ENCODE results near the gene OMP. TPM values are rescaled to one million over a fixed set of nuclear protein-coding genes. Genes with fewer than 3 reads are reported as not detected.
A peak's percentile ranks its signal among the peaks of the same experiment; 100 is the strongest.

Gene OMP
- total and polyA plus RNA-seq, 2 of the 4 experiments (the other 2 are of a cell fraction), result 0.27 TPM; not detected in 1

DNA sequence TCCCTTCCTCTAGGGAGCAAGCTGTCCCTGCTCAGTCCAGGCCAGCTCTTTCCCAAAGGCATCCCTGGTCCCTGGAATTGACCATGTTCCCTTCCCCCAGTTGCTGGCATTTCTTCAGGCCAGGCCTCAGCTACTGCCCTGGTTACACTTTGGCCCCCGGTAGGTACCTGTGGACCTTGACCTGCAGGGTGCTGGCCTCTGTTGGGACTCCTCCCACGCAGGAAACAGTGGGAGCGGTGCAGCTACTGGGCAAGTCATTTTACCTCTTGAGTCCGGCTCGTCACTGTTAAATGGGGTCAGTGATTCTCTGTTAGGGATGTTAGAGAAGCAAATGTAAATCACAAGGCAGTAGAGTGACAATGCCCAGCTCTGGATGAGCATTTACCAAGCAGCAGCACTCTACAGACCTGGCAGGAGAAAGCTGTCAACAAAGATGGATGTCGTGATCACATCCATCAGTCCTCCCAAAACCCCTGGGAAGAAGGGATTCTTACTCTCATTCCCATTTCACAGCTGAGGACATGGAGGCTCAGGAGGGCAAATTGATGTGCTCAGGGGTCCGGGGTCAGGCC, 42.3 kb downstream of the OMP start:
- Histone ChIP-seq H2AK9ac (replicated peaks; ENCODE audit: low read depth, low read length, poor library complexity) (peak overlapping the region; percentile 19), H3K27ac (ENCODE audit: insufficient read depth, low read length) (no peak overlapping the region), H4K8ac (ENCODE audit: low read depth in 2 of 2, low read length in 2 of 2) (no peak overlapping the region), H4K91ac (ENCODE audit: insufficient read depth, low read depth, low read length) (no peak overlapping the region), H4K5ac (ENCODE audit: low read depth, low read length) (no peak overlapping the region), H3K4ac (ENCODE audit: low read depth, low read length) (no peak overlapping the region), H2BK120ac (ENCODE audit: low read depth, low read length) (no peak overlapping the region), H3K4me2 (ENCODE audit: low read depth, low read length) (no peak overlapping the region), H3K9me1 (ENCODE audit: insufficient read depth, low read length) (no peaks in the 10 kb centered on the region; the same call in 1 of the 2 replicates), H4K20me1 (ENCODE audit: insufficient read depth, low read length) (no peaks in the 10 kb centered on the region), H3K4me3 (ENCODE audit: insufficient read depth, low read depth, low read length) (no peak overlapping the region), H3K9ac (ENCODE audit: low read depth, low read length) (no peak overlapping the region), H2BK5ac (ENCODE audit: low read depth, low read length, poor library complexity, severe bottlenecking) (no peak overlapping the region), H3K36me3 (ENCODE audit: control insufficient read depth, insufficient read depth, low read length) (no peaks in the 10 kb centered on the region), H2BK15ac (ENCODE audit: low read depth, low read length) (no peak overlapping the region), H3K18ac (ENCODE audit: low read depth, low read length) (no peak overlapping the region), H3K56ac (ENCODE audit: extremely low read depth, insufficient read depth, low read length) (no peak overlapping the region), H3K4me1 (ENCODE audit: control insufficient read depth, insufficient read depth, low read length) (no peaks in the 10 kb centered on the region), H3K14ac (replicated peaks; ENCODE audit: low read depth, low read length) (no peak overlapping the region), H3K79me1 (ENCODE audit: low read depth in 1 of 2, low read length in 2 of 2) (no peaks in the 10 kb centered on the region), H2AK5ac (ENCODE audit: low read depth, low read length) (no peak overlapping the region), H3K9me3 (ENCODE audit: control insufficient read depth, insufficient read depth, low read length) (no peaks in the 10 kb centered on the region), H2AFZ (replicated peaks; ENCODE audit: low read length, poor library complexity) (no peak overlapping the region), H3K27me3 (ENCODE audit: control insufficient read depth, insufficient read depth, low read length) (peaks cover 43% of the 10 kb centered on the region), H3K23ac (ENCODE audit: low read depth, low read length) (no peak overlapping the region), H2BK20ac (ENCODE audit: low read depth, low read length) (no peak overlapping the region)
- no TSS peak for BruUV-seq (replicated peaks)
- in situ Hi-C loops (cut with MboI; ENCODE audit: low sequenced_read_pairs) (no loop called here), intact Hi-C loops (cut with micrococcal nuclease) (no loop called here), dilution Hi-C loops (cut with HindIII; ENCODE audit: low sequenced_read_pairs, unreplicated experiment) (no loop called here)
- DNase-seq, result no peak
- ChIA-PET CTCF (no interaction called here), POLR2A (ENCODE audit: unreplicated experiment) (no interaction called here)
- WGBS, 2 experiments (ENCODE audit: extremely low coverage in 2 of 2, insufficient read length in 1 of 2), result 67% methylated on average over 2 of the region's 7 CpGs; no CpG with 5 or more reads in 1 of the 2 experiments
- no peak for ATAC-seq (ENCODE audit: low read depth)
- TF ChIP-seq NFE2L2 (IDR thresholded peaks at IDR 0.05; ENCODE audit: low read depth, low read length) (no peak), BHLHE40 (IDR thresholded peaks at IDR 0.05; ENCODE audit: low read depth, low read length) (no peak)

Data from IMR-90 (cell line).